ENCODE data around the gene HTR1D.

The HTR1D gene

GRCh38 chr1:23150125-23150524, 67.2 kb downstream of the HTR1D start:
- no peak for DNase-seq (ENCODE audit: low read depth)

- DNase-seq (ENCODE audit: low read depth) = no peak
These were observed 68.2 kb downstream of the HTR1D start for GRCh38 chr1:23149114-23149513.

- DNase-seq (ENCODE audit: low read depth) = no peak
These were observed 69.2 kb downstream of the HTR1D start for GRCh38 chr1:23148084-23148483.
